ENCODE data around the gene KRTAP10-12. TPM values are rescaled to one million over a fixed set of nuclear protein-coding genes. Genes with fewer than 3 reads are reported as not detected.

The KRTAP10-12 gene
- total RNA-seq, 1 donor from 2014 or later: not detected

GRCh38 chr21:44732956-44733355 lies 36.0 kb downstream of the KRTAP10-12 start:
- no peak overlapping the region for H3K4me3 ChIP-seq
- H3K36me3 ChIP-seq: no peaks in the 10 kb centered on the region
- DNase-seq (ENCODE audit: low spot score): no peak
- no peak overlapping the region for H3K4me2 ChIP-seq
- Mint-ChIP-seq H3K9me3 (peaks cover 11% of the 10 kb centered on the region), H3K4me3 (no peak overlapping the region), H3K36me3 (no peaks in the 10 kb centered on the region), H3K4me1 (peaks cover 8% of the 10 kb centered on the region), H3K27me3 (ENCODE audit: insufficient read depth, low read depth) (peaks cover 8% of the 10 kb centered on the region), H3K27ac (no peak overlapping the region)
- H2AFZ ChIP-seq (replicated peaks): no peak overlapping the region
- H3K27ac ChIP-seq: no peak overlapping the region
- H3K27me3 ChIP-seq: no peaks in the 10 kb centered on the region
- H3K79me2 ChIP-seq (ENCODE audit: low read depth): no peaks in the 10 kb centered on the region
- no peaks in the 10 kb centered on the region for H3K9me3 ChIP-seq (ENCODE audit: low read depth)
- H3K9ac ChIP-seq: no peak overlapping the region
- H3K4me1 ChIP-seq: no peaks in the 10 kb centered on the region
- H4K20me1 ChIP-seq (ENCODE audit: low read depth): no peaks in the 10 kb centered on the region
- TF ChIP-seq CTCF (IDR thresholded peaks at IDR 0.05) (no peak), EZH2phosphoT487 (IDR thresholded peaks at IDR 0.05) (no peak), EZH2 (IDR thresholded peaks at IDR 0.05) (no peak)
- no peaks in the 10 kb centered on the region for H3F3A ChIP-seq (ENCODE audit: low read depth)

- H3K9ac ChIP-seq: no peak overlapping the region
- no peak overlapping the region for H3K4me3 ChIP-seq
- H3K9me3 ChIP-seq (ENCODE audit: low read depth): no peaks in the 10 kb centered on the region
- Mint-ChIP-seq H3K4me3 (no peak overlapping the region), H3K27ac (no peak overlapping the region), H3K4me1 (peaks cover 8% of the 10 kb centered on the region), H3K36me3 (no peaks in the 10 kb centered on the region), H3K27me3 (ENCODE audit: insufficient read depth, low read depth) (peaks cover 7% of the 10 kb centered on the region), H3K9me3 (peaks cover 11% of the 10 kb centered on the region)
- H3F3A ChIP-seq (ENCODE audit: low read depth): no peaks in the 10 kb centered on the region
- H2AFZ ChIP-seq (replicated peaks): no peak overlapping the region
- no peak for TF ChIP-seq EZH2phosphoT487 (IDR thresholded peaks at IDR 0.05)
- no peak for TF ChIP-seq EZH2 (IDR thresholded peaks at IDR 0.05)
- TF ChIP-seq CTCF (IDR thresholded peaks at IDR 0.05): no peak
- no peaks in the 10 kb centered on the region for H3K27me3 ChIP-seq
- H3K79me2 ChIP-seq (ENCODE audit: low read depth): no peaks in the 10 kb centered on the region
- H3K4me2 ChIP-seq: no peak overlapping the region
- H3K36me3 ChIP-seq: no peaks in the 10 kb centered on the region
- H3K27ac ChIP-seq: no peak overlapping the region
- no peaks in the 10 kb centered on the region for H4K20me1 ChIP-seq (ENCODE audit: low read depth)
- no peak for DNase-seq (ENCODE audit: low spot score)
- no peaks in the 10 kb centered on the region for H3K4me1 ChIP-seq
Measured at GRCh38 chr21:44734026-44734745, 37.2 kb downstream of the KRTAP10-12 start.

GRCh38 chr21:44734841-44735240 lies 37.9 kb downstream of the KRTAP10-12 start:
- TF ChIP-seq EZH2 (IDR thresholded peaks at IDR 0.05) (no peak), EZH2phosphoT487 (IDR thresholded peaks at IDR 0.05) (no peak), CTCF (IDR thresholded peaks at IDR 0.05) (no peak)
- Histone ChIP-seq H3K4me2 (no peak overlapping the region), H3K79me2 (ENCODE audit: low read depth) (no peaks in the 10 kb centered on the region), H2AFZ (replicated peaks) (no peak overlapping the region), H3K27me3 (no peaks in the 10 kb centered on the region), H3K9me3 (ENCODE audit: low read depth) (no peaks in the 10 kb centered on the region), H4K20me1 (ENCODE audit: low read depth) (no peaks in the 10 kb centered on the region), H3K36me3 (no peaks in the 10 kb centered on the region), H3F3A (ENCODE audit: low read depth) (no peaks in the 10 kb centered on the region), H3K27ac (no peak overlapping the region), H3K4me1 (no peaks in the 10 kb centered on the region), H3K9ac (no peak overlapping the region), H3K4me3 (no peak overlapping the region)
- peaks cover 10% of the 10 kb centered on the region for H3K9me3 Mint-ChIP-seq
- peak overlapping the region; percentile 25 for H3K27ac Mint-ChIP-seq
- no peak overlapping the region for H3K4me3 Mint-ChIP-seq
- H3K4me1 Mint-ChIP-seq: peaks cover 8% of the 10 kb centered on the region
- H3K36me3 Mint-ChIP-seq: no peaks in the 10 kb centered on the region
- H3K27me3 Mint-ChIP-seq (ENCODE audit: insufficient read depth, low read depth): peaks cover 7% of the 10 kb centered on the region
- no peak for DNase-seq (ENCODE audit: low spot score)

All from neural progenitor cell (in vitro differentiated cells).